Endometrial microvascular endothelial cells (primary cell): ENCODE measurements around the gene MEIS2. TPM values are rescaled to one million over a fixed set of nuclear protein-coding genes. Genes with fewer than 3 reads are reported as not detected.

Experiments
- in situ Hi-C: cut with HindIII; loops from 2 replicates; pipeline ENCODE4 v1.10.0; 2017; ENCODE audit warnings: low sequenced_read_pairs, low pct_unique_long_range_greater_than_20kb; ENCODE audit errors: inconsistent ontology term
- total RNA-seq: library from RNA; depleted of rRNA; stranded (reverse); fragments of >200 nt; gene quantifications from one replicate; pipeline ENCODE4 v1.2.3, GENCODE V29; 2015; ENCODE audit errors: inconsistent ontology term

The MEIS2 gene
- total RNA-seq, 1 donor from 2014 or later: 40.9 TPM

DNA sequence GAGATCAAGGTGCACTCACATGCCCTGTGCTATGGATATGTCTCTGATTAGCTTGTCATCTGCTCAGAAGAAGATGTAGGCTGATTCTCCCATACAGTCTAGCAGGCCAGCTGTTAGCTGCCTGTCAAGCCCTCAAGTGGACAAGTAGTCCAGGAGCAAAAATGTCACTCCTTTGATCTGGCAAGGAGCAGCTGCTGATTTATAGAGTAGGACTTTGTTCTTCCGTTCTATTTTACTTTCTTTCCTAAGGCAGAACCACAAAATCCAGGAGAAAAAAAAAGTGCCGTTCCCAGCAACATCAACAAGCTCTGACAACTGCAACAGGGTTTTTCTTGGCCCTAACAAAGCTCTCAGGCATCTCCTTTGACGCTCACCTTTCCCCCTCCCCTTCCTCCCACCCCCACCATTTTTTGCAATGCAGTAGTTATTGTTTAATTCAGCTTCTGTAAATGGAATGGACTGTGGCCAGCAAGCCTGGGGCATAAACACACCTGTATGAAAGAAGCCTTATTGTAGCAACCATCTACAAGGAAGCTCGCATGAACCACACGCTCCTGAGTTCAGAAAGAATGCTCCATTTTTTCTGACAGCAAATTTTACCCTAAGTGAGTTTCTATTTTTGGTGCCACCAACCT is 196.3 kb downstream of the MEIS2 start:
- in situ Hi-C loops: no loop called here

DNA sequence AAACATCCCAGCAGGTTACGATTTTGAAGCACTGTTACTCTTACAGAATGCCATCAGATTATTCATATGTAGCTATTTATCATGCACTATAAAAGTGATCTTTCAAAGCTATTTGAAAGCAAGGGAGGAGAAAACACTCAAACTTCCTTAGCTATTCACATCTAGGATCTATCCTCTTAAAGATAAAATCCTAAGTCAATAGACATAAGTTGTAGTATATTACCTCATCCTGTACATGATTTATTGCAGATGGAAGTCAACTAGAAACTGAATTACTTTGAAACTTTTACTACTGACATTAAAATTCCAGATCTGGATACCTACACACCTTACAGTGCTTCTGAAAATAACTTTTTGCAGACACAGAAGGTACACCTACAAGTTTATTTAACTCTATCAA is 197.2 kb downstream of the MEIS2 start:
- in situ Hi-C loops: no loop called here

DNA sequence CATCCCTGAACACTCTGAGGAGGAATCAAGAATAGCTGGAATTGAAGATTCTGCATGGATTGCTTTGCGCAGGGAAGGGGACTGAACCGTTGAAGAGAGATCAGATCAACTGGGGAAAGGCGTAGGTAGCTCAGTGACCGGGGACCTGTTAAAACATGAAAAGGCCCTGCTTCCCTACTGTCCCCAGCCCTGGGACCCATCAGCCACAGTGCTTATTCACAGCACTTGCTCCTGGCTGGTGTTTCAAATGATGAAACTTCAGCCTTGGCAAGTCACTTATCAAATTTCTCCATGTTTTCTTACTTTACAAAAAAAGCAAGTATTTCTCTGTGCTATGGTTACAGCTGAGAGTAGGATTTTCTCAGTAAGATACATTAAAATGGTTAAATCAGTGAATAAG is 199.3 kb downstream of the MEIS2 start:
- in situ Hi-C loops: no loop called here

DNA sequence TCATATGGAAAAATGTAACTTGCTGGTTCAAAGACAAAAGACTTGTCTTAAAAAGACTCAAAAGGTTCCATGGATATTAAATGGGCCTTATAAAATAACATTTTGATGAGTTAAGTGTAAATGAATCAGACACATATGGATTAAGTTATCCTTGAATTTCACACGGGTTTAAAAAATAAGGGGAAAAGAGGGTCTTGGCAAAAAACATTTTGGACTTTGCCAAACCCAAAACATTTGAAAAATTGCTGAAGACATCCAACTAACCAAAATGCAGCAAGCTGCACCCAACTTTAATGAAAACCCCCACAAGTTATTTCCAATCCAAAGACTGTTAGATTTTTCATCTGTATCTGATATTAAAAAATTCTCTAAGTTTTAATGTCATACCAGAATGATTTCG is 200.7 kb downstream of the MEIS2 start:
- in situ Hi-C loops: loop anchor here (25.0 kb wide), 2 partner anchors 188 to 1362 kb away; partner anchors contain the start of gene DPH6

DNA sequence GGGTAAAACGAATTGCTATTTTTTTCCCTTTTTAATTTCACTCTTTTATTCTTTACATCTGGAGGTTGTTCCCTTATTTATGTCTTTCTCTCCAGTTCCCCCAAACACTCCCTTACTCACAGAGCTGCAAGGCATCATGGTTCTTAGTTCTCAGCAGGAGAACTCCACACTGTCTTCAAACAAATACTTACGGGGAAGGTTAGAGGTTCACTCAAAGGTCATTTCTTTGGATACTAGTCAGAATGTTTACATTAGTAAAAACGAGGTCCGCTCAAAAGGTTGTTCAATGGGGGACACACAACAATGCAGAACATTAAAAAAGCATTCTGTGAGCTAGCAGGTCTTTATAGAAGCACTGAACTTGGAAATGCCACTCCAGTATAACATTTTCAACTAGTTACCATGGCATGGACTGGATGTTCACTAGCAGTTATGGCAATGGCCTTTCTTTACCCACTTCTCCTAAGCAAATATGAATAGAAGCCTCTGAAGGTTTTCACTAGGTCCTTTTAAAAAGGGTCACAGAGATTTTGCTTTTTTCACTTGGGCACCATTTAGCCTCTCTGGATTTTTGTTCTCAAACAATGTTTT is 201.7 kb downstream of the MEIS2 start:
- in situ Hi-C loops: loop anchor here (25.0 kb wide), 2 partner anchors 189 to 1361 kb away; partner anchors contain the start of gene DPH6

DNA sequence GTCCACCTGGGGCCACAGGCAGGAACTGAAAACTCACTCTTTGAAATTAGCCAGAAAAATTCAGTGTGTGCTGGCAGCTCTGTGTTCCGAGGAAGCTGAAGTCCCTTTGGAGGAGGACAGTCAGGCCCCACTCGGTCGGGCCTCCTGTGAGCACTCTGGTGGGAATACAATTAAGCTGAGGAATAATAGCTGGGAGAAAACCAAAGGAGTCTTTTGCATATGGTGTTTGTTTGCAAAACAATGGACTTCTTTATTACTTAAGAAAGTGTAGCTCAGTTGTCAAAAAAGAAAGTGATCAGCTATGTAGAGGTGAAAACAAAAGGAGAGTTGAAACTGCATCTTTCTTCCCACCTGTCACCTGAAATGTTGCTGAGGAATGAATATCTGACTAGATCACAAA is 202.5 kb downstream of the MEIS2 start:
- in situ Hi-C loops: loop anchor here (25.0 kb wide), 2 partner anchors 189 to 1361 kb away; partner anchors contain the start of gene DPH6

DNA sequence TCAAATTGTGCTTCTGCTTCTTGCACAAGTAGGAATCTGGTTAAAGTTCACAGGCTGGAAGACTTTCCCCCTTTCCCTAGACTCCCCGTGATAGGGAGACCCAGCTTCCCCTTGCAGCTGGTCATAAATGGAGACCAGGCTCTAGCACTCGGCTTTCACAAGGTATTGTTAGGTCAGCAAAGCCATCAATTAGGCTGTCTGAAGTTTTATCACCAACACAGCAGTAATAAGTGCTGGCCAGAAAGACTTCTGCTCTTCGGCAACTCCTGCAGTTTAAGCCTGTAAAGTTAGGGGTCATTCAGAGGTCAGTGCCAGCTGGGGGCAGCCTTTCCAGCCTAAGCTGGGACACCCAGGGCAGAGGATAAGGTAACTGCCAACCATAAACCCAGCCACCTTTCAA is 203.4 kb downstream of the MEIS2 start:
- in situ Hi-C loops: loop anchor here (25.0 kb wide), 2 partner anchors 190 to 1360 kb away; partner anchors contain the start of gene DPH6

DNA sequence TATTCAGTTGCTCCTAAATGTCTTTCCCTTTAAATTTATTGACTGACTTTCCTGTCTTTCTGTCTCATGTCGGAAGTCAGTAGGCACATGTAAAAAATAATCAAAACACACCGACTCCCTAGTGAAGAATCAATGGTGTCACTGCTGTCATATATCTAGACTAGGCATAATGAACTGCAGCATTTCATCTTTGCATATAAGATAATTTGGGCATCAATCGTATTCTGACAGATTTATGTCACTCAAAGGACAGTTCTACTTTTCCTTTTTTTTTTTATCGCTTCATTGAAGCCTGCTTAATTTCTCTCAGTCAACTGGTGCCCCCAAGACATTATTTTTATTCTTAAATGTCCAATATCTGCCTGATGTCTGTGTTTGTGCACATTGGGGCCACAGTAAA is 206.3 kb downstream of the MEIS2 start:
- in situ Hi-C loops: loop anchor here (25.0 kb wide), 2 partner anchors 193 to 1357 kb away; partner anchors contain the start of gene DPH6

DNA sequence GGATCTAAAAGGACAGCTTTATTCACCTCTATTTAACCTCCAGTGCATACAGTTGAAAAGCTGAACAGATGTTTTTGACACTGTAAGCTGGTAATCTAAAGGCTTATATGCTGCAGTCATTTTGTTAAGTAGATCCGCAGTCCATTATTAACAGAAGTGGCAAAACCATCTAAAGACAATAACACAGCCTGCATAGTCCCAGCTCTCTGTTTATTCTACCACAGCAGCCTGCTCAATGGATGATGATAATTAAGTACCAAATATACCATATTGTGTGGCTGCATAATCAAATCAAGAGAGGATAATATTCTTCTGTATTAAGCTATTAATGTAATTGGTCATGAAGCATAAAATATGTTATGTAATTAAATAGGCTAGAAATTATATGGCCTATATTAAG is 207.1 kb downstream of the MEIS2 start:
- in situ Hi-C loops: loop anchor here (25.0 kb wide), 2 partner anchors 194 to 1356 kb away; partner anchors contain the start of gene DPH6

DNA sequence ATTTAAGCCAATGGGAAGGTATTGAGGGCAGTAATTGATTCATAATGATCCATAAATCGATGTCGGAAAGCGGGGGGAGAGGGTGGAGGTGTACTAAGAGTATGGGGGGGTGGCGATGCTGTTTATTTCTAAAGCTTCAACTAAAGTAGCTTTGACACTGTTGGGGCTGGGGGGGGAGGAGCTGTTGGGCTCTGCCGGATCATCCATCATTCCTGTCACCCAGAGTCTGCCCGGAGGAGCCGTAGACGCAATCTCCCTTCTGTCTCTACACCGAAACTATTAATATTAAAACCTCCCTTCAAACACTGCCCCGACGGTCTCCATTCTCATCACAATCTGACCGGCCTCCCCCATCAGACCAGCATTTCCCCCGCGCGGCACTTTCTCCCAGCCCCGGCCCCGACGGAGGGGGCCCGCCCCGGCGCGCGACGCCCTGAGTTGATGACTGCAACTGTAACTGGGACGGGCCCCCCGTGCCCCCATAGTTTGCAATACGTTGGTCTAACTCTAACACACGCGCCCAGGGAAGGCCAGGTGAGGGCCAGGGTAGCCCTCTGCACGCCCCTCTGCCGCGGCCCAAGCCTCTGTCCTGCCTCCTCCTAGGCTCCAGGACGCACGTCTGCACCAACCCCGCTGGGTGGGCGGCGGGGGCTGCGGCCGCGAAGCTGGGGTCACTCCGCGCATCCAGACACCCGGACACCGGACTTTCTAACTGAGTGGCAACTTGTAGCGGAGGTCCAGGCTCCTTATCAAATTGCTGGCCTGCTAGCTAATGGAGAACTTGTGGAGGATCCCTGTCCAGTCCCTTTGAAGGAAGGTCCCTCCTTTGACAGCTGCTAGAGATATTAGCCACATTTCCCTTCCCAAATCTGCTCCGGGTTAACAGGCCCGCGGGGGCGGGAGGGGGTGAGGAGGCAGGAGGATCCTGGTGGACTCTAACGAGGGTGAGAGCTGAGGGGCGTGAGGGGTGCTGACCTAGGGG is 212.0 kb downstream of the MEIS2 start:
- in situ Hi-C loops: loop anchor here (25.0 kb wide), 2 partner anchors 199 to 1351 kb away; partner anchors contain the start of gene DPH6

DNA sequence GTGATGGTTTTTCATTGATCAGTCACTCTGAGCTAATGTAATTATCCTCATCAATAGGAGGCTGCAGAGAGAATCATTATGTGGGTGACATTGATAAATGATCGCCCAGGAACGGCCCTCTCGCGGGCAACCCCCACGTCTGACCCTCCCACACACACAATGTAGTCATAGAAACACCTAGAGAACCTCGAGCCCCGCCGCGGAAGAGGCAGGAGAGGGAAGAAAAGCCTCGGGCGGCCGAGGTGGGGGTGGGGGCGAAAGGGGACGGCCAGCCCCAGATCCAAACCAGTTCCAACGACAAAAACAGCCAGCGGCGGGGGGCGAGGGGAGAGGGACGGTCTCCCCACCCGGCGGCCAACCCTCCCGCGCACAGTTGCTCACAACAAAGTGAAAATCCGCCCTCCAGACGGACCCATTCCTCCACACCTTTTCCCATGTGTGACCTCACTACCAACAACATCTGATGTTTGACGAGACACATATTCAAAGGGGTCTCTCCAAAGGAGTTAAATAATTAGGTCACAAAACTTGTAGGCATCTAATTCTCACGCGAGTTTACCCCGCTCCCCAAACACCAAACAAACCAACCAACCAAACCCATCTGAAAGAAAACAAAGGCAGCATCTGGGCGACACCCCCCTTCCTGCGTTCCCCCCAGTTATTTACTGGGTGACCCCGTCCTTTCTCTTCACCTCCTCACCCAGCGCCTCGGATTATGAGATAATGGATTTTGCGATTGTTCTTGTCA is 213.0 kb downstream of the MEIS2 start:
- in situ Hi-C loops: loop anchor here (25.0 kb wide), 2 partner anchors 200 to 1350 kb away; partner anchors contain the start of gene DPH6

DNA sequence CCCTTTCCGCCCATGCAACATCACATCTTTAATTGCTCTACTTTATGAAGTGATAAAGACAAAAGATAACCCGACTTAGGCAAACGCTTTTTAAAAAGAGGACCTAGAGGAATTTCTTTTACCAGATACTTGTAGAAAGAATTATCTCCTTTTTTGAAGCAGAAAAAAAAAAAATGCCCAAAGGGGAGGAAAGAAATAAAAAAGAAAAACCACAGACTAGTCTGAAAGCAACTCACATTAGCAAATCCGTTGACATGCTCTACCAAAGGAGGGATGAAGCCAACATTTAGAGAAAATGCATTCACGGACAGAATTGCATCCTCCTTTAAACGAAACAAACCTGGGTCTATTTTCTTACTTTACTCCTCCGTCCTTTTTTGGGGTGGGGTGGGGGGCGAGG is 213.6 kb downstream of the MEIS2 start:
- in situ Hi-C loops: loop anchor here (25.0 kb wide), 2 partner anchors 201 to 1349 kb away; partner anchors contain the start of gene DPH6

DNA sequence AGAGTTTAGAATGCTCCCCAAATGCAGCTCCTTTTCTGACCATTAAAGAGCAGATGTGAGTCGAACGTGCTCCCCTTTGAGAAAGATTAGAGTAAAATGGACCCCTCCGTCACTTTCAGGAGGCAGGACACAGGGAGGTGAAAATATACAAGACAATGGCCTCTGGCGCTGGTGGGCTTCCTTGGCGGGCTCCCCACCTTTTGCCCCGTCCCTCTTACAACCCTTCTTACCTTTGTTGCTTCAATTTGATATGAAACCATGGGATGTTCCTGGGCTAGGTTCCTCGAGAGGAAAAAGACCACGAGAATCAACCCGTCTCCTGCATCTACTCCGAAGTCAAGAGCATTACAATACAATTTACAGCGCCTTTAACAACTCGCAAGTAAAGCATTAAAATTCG is 214.2 kb downstream of the MEIS2 start:
- in situ Hi-C loops: loop anchor here (25.0 kb wide), 2 partner anchors 201 to 1349 kb away; partner anchors contain the start of gene DPH6

DNA sequence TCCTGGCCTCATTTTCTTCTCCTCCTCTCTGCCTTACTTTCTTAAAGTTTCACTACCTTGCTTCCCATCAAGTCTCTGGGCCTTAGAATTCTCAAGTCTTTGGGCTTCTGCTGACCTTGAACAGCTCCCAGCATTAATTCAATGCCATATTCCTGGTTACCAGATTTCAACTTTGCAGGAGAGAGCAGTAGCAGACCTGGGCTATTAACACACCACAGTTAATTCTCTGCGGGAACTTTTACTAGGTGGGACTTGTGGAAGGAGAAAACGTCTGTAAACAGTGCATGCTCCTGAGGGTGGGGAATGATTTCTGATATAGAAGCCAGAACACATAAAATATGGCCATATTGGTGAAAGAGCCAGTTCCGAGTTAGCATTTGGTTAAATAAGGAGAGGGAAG is 214.6 kb downstream of the MEIS2 start:
- in situ Hi-C loops: loop anchor here (25.0 kb wide), 2 partner anchors 202 to 1348 kb away; partner anchors contain the start of gene DPH6

DNA sequence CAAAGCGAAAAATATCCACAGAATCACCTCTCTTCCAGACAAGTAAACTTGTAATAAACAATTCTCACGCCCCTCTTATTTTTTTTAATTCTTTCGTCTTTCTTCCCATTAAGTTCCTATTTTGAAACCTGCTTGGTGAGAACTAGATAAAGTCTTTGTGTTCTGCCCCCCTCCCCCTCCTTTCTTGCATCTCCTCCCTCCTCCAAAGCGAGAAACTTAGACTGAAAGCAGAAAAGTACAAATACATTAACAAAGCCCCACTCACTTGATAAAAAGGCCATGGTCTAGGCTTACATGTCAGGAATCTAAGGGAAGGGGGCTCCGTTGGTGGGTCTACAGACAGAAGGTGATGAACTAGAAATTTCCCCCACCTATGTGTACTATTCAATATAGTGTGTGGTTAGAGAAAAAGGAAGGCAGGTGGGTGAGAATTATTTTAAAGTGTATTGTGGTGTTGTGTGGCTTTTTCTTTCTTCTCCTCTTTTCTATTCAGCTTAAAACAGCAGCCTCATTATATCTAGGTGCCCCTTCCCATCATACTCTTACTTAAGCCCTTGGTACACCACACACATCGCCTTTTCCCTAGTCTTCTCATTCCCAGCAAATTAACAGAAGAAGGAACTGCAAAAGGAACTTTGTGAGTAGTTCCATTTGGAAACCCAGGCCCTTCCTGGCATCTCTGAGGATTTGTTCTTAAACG is 215.3 kb downstream of the MEIS2 start:
- in situ Hi-C loops: loop anchor here (25.0 kb wide), 2 partner anchors 202 to 1348 kb away; partner anchors contain the start of gene DPH6

DNA sequence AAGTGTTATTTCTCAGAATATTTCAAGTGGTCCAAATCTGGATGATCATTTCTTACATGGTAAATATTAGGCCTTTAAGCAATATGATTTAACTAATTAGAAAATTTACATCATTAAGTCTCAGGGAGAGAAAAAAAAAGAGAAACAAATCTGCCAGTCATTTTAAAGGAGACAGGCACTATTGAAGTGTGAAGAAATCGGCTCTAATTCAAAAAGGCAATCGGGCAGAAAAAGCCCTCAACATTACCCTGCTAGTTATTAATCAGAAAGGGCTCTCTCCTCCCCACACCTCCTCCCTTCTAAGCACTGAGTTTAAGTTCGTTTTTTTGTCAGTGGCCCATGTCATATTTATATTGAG is 215.9 kb downstream of the MEIS2 start:
- in situ Hi-C loops: loop anchor here (25.0 kb wide), 2 partner anchors 203 to 1347 kb away; partner anchors contain the start of gene DPH6

DNA sequence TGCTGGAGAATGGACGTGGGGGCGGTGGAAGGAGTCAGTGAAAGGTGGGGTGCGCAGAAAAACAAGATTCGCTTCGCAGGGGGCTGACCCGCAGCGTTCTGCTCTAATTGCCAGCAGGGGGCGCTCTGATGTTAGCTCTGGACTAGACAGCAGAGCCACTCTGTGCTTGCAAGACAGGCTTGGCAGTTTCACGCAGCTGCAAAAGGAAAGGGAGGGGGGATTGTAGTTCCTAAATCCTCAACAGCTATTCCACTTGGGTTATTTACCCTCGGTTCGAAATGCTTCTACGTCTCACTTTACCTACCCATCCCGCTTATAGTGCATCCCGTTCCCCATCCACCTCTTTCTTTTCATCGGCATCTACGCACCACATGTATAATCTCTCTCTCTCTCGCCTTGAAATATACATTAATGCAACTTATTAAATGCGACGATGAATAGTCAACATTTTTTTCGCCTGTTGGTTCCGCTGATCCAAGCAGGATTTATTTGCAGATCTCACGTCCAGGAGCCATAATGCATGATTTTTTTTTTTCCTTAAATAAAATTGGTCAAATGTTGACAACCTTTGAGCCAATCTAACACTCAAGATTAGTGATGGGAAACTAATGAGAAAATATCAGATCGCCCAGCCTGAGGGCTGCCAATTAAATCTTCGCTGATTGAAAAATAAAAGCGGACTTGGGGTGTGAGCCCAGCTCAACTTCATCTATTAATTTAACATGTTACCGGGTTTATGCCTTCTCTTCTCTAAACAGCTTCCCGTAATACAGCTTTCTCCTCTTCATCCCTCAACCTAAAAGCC is 216.4 kb downstream of the MEIS2 start:
- in situ Hi-C loops: loop anchor here (25.0 kb wide), 2 partner anchors 203 to 1347 kb away; partner anchors contain the start of gene DPH6
